GM23248 (cell line): ENCODE data around the gene QRICH2.

Experiments used
- EZH2 ChIP-seq: fragments of 200-600 bp; sonication (generic); IDR thresholded peaks from 2 replicates; pipeline ENCODE4 v1.6.1; 2018; ENCODE audit warnings: antibody characterized with exemption, mild to moderate bottlenecking; ENCODE audit not compliant: insufficient read depth, poor library complexity, severe bottlenecking
- EZH2phosphoT487 ChIP-seq: fragments of 200-600 bp; sonication (generic); IDR thresholded peaks from 2 replicates; pipeline ENCODE4 v1.6.1; 2018; ENCODE audit warnings: antibody characterized with exemption, moderate library complexity, mild to moderate bottlenecking, low read depth; ENCODE audit not compliant: insufficient read depth

DNA sequence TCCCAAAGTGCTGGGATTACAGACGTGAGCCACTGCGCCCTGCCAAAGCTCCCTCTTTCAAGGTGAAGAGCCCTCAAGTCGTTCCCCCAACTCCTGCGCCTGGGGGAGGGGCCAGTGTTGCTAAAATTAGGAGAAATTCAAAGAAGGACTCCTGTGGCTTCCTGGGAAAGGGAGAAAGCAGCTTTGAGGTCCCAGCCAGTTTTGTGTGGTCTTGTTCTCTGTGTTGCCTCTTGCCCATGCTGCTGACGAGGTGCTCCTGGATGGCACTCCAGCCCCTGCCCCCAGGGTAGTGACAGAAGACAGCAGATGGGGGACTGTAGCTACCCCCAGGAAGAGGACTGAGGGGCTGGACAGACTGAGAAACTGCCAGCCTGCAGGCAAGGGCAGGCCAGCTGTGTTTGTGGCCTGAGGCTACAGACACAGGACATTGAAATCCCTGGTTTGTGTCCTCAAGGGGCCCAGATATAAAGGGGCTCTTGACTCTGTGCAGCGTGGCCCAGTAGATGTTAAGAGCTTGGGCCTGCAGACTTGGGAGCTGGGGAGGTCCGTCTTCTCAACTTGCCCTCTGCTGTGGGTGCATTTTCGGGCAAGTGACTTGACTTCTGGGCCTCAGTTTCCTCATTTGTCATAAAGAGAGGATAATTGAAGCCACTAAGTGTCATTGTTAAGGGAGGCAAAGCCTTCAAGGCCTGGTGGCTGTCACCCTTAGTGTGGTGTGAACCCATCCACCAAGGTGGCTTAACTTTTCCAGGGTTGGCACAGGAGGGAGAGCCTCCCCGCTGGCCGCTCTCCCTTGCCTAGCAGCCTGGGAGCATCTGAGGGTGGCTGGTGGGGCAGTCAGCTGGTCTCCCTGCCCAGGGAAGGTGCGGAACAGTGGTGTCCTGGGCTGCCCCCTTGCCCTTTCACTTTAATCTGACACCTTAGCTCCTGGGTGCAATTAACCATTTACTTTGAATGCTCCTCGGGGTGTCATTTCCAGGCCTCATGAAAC, 38.8 kb downstream of the QRICH2 start:
- TF ChIP-seq EZH2 = no peak
- TF ChIP-seq EZH2phosphoT487 = no peak
